GM19238 (cell line): Measurements from ENCODE around the gene PRR15L.
"Not testable (repeated sequence)": the region's sequence is repeated elsewhere in the genome, so short reads cannot be mapped to it uniquely, and the experiment has no call there.

ENCODE experiments used
- DNase-seq: peaks from one replicate; pipeline ENCODE4 v3.0.0; 2011; ENCODE audit warnings: low spot score; ENCODE audit not compliant: insufficient read length

PRR15L gene

DNA sequence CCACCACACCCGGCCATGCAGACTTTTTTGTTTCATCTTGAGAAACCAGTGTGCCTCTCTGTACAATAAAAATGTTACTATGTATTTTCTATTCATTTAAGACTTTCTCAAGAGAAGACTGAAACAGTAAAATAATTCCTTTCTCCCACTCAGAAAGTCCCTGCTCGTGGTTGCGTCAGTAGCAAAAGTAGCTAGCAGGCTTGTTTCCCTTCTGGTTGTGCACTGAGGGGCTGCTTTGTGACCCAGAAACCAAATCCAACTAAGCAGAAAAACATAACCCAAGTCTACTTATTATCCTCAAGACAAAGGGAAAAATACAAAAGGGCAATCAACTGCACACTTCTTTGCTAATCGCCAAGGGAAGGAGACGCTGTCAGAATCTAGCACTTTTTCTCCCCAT is 19.7 kb downstream of the PRR15L start:
- no peak for DNase-seq

DNA sequence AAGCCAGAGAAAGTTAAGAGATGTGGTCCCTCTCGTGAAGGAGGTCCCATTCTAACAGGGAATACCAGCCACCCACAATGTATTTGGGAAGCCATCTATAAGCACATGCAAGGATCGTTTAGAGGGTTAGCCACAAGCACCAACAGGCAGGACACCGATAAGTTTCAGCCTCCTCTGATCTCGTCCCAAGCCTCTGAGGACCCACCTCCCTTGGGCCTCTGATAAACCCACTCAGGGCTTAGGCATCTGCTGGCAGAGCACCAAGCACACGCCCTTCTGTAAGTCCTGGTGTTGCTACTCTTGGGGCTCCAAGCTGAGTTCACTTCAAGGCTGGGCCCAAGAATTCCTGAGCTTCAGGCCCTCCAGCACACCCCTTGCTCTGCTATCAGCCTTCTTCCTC is 21.7 kb downstream of the PRR15L start:
- DNase-seq: no peak

DNA sequence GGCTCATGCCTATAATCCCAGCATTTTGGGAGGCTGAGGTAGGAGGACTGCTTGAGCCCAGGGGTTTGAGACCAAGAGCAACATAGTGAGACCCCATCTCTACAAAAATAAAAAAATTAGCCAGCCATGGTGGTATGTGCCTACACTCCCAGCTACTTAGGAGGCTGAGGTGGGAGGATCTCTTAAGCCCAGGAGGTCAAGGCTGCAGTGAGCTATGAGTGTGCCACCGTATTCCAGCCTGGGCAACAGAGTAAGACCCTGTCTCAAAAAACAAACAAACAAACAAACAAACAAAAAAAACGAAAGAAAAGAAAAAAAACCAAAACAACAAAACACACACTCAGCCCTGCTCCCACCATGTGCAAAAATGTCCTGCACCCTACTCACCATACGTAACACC is 22.2 kb downstream of the PRR15L start:
- not testable (repeated sequence) for DNase-seq

DNA sequence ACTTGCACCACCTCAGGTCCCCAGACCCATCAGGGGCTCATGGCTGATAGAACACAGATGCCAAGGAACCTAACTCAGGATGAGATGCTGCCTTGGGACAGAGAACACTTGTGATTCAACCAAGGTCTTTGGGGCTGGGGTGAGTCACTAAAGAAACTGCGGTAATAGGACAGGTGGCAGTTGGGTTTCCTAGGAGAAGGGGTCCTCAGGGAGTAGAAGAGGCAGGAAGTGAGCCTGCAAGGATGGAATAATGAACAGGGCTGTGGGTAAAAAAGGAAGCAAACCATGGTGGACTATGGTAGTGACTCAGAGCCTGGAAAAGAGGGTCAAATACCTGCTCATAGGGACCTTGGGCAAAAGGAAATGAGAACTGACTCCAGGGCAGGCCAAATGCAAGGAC is 22.8 kb downstream of the PRR15L start:
- no peak for DNase-seq

DNA sequence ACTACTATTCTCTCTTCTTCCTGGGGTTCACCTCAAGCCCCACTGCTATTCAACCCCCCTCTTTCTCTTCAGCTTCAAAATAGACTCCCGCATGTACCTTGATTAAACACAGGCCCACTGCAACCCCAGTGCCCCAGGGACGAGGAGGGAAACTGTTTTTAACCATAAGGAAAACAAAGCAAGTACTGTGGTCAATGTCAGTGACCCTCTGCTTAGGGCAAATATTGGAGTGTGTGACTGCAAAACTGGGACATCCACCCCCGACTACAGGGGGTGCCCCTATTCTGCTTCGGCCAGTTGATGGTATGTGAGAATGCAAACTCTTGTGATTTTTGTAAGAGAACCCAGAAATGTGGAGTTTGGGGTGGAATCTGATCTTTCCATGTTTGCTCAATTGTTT is 25.8 kb downstream of the PRR15L start:
- no peak for DNase-seq

DNA sequence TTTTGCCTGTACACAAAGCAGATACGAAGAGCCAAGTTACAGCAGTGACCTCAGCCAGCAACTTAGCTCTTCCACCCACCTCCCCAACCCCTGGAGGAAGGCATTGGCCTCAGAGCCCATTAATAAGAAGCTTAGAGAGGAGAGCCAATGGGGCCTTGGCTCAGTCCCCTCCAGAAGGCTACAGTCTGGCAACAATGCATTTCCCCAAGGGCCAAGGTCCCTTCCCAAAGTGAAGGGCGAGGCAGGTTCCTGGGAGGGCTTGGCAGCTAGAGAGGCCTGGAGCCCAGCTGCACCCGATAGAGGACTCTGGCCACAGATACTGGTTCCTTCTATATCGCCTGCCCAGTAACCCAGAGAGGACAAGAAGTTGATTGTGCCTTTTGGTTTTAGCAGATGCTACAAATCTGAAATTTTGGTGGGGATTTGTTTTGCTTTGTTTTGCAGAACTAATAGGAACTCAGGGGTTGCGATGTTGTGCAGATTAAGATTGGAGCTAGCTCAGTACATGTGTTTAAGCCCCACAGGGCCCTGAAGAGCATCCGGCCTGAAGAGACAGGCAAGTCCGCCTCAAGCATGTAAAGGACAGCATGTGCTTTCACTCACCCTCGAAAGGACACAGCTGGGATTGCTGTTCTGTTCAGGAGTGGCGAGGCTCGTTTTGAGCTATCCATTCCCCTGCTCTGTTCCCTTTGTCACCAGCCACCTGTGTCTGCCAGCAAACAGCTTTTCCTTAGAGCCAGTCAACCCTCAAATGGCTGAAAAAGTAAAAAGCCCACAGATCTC is 28.3 kb downstream of the PRR15L start:
- no peak for DNase-seq

DNA sequence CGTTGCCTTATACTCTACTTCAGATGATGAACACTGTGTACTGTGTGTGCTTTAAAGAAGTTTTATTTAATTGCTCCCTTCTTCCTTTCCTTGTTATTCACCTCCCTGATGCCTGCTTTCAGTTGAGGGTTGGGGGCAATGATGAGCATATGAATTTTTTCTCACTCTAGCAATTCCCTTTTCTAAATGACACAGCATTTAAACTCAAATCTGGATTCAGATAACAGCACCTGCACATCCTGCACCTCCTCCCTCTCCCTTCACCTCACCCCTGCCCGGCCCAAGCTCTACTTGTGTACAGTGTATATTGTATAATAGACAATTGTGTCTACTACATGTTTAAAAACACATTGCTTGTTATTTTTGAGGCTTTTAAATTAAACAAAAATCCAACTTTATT is 29.3 kb downstream of the PRR15L start:
- DNase-seq: no peak

DNA sequence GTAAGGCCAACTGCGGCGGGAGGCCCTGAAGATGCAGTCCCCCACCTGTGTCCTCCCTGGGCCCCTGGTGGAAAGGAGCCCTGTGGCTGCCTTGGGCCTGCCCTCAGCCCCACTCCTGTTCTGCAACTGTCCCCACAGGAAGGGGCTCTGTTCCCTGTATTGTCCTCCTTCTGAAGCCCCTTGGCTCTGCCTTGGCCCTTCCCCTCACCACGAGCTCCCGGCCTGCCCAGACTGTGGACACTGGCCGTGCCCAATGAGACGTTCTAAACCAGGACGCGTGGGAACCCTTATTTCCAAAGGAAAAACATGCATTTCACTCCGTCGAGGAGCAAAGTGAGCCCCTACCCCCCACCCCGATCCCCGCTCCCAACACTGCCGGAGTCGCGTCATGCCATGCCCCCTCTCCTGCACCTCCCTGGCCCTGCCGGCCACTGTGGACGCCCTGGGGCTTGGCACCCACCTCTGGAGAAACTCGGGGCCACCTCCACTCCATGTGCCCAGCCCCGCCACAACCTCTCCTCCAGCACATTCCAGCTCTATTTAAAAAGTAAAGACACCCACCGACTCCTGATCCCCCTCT is 29.8 kb downstream of the PRR15L start:
- DNase-seq: no peak

DNA sequence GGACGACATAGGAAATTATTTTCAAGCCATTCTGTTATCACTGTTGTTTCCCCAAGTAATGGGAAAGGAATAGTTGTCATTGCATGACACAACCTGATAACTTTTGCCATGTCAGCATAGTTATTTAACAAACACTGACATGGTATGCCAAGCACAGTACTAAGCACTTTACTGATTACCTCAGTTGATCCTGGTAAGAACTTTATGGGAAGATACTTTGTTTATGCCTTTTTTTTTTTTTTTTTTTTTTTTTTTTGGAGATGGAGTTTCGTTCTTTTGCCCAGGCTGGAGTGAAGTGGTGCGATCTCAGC is 32.0 kb downstream of the PRR15L start:
- no peak for DNase-seq

DNA sequence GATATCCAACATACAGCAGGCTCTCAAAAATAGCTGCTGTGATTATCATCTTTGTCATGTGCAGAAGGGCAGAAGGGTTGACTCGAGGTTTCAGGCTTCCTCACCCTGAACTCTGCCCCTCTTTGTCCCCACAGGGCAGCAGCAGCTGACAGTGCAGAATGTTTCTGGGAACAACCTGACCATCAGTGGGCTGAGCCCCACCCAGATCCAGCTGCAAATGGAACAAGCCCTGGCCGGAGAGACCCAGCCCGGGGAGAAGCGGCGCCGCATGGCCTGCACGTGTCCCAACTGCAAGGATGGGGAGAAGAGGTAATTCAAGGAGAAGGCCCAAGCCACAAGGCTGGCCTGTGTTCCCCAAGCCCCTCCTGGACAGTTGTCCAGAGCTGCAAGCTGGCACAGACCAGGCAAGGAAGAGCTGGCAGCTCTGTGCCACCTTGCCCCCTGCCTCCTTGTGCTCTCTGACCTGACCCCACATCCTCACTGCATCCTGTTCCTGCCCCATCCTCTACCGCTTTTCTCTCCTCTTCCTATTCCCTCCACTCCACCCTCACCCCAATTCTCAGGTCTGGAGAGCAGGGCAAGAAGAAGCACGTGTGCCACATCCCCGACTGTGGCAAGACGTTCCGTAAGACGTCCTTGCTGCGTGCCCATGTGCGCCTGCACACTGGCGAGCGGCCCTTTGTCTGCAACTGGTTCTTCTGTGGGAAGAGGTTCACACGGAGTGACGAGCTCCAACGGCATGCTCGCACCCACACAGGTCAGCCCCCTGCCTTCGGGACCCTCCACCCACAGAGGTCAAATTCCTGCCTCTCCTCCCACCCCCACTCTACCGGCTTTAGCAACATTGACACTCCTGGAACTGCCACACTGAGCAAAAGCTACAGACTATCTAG is 32.7 kb downstream of the PRR15L start:
- DNase-seq: no peak

DNA sequence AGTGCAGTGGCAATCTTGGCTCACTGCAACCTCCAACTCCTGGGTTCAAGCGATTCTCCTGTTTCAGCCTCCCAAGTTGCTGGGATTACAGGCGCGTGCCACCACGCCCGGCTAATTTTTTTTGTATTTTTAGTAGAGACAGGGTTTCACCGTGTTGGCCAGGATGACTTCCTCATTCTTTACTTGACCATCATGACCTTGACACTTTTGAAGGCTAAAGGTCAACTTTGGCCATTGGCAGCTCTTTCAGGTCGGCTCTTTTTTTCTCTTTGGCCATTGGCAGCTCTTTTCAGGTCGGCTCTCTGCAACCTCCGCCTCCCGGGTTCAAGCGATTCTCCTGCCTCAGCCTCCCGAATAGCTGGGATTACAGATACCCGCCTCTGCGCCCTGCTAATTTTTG is 37.8 kb downstream of the PRR15L start:
- not testable (repeated sequence) for DNase-seq

DNA sequence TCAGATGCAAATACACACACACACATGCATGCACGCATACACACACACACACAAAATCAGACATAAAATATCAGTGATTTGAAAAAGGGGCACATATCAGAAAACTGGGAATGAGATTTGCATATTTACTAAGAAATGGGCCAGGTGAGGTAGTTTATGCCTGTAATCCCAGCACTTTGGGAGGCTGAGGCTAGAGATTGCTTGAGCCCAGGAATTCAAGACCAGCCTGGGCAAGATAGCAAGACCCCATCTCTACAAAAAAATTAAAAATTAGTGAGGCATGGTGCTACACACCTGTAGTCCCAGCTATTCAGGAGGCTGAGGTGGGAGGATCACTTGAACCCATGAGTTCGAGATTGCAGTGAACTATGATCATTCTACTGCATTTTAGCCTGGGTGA is 38.7 kb downstream of the PRR15L start:
- DNase-seq: no peak

DNA sequence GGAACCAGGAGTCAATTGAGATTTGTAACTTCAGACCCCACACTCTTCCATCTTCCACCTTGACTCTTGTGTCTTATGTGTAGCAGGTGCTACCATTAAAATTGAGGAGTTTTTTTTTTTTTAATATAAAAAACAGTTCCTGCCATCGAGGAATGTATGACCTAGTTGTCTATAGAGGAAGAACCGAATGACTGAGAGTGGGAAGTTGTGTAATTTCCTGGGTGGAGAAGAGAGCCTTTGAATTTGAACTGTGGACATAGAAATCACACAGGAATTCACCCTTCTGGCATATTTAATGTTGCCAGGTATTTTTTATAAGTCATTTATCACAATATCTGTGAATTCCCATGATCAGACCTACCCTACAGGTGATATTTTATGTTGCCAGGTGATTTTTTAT is 39.7 kb downstream of the PRR15L start:
- DNase-seq: no peak

DNA sequence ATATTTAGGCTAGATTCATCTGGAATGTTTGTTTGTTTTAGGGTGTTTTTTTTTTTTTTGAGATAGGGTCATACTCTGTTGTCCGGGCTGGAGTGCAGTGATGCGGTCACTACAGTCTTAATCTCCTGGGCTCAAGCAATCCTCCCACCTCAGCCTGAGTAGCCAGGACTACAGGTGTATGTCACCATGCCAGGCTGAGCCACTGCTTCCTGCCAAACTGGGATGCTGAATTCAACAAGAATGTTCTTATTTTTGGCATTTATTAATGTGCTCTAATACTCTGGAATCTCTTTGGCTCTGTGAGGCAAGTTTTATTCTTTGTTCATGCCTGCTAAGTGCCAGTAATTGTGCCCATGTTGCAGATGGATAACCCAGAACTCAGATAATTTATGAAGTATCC is 40.1 kb downstream of the PRR15L start:
- DNase-seq: no peak

DNA sequence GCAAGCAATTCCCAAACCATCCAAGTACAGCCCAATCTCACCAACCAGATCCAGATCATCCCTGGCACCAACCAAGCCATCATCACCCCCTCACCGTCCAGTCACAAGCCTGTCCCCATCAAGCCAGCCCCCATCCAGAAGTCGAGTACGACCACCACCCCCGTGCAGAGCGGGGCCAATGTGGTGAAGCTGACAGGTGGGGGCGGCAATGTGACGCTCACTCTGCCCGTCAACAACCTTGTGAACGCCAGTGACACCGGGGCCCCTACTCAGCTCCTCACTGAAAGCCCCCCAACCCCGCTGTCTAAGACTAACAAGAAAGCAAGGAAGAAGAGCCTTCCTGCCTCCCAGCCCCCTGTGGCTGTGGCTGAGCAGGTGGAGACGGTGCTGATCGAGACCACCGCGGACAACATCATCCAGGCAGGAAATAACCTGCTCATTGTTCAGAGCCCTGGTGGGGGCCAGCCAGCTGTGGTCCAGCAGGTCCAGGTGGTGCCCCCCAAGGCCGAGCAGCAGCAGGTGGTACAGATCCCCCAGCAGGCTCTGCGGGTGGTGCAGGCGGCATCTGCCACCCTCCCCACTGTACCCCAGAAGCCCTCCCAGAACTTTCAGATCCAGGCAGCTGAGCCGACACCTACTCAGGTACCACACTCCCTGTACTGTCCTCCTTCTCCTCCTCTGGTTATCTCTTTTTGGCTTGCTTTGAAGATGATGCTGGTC is 41.0 kb downstream of the PRR15L start:
- DNase-seq: no peak

DNA sequence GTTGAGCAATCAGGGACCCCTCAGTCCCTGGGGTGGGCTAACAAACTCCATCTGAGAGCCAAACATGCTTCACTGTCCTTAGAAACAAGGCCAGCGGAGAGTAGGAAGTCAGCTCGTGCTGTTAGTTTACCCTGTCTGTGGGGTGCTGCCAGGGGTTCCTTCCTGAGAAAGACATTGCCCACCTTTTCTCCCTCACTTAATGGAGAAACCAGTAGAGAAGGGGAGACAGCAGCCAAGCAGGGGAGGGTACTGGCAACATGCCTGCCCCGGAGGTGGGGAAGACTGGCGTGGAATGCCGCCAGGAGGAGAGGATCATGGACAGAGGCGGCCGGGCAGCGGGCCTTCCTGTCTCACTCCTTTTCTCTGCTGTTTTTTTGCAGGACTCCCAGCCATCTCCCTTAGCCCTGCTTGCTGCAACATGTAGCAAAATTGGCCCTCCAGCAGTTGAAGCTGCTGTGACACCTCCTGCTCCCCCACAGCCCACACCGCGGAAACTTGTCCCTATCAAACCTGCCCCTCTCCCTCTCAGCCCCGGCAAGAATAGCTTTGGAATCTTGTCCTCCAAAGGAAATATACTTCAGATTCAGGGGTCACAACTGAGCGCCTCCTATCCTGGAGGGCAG is 41.8 kb downstream of the PRR15L start:
- DNase-seq: no peak

DNA sequence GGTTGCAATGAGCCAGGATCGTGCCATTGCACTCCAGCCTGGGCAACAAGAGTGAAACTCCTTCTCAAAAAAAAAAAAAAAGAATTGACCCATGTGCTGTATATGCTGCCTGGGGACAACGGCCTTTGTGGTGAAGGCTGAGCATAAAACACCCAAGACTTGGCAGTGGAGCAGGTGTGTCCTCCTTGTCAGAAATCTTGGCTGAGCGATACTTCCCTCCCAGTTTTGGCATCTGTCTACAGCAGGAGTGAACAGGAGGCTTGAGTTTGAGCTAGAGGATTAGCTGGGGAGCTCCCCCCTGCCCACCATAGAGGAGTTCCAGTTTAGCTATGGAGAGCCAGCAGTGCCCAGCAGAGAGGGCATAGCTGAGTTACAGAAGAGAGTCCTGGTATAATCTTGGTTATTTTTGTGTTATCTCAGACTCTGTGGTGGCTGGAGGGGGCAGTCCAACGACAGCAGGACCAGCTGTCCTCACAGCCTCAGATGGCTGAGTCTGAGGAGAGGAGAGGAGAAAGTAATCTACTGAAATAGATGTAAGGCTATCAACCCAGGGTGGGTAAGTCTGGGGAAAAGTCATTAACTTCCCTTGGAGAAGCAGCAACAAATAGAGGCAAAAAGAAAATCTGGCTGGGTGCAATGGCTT is 43.3 kb downstream of the PRR15L start:
- no peak for DNase-seq

DNA sequence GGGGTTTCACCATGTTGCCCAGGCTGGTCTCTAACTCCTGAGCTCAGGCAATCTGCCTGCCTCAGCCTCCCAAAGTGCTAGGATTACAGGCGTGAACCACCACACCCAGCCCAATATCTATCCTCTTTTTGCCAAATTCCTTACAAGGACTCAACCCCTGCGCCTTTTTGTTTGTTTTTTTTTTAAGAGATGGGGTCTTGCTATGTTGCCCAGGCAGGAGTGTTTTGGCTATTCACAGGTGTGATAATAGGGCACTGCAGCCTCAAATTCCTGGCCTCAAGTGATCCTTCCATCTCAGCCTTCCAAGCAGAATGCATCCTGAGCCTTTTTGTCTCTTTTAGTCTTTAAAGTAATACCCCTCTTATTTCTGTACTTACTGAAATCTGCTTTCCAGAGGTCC is 44.6 kb downstream of the PRR15L start:
- no peak for DNase-seq

DNA sequence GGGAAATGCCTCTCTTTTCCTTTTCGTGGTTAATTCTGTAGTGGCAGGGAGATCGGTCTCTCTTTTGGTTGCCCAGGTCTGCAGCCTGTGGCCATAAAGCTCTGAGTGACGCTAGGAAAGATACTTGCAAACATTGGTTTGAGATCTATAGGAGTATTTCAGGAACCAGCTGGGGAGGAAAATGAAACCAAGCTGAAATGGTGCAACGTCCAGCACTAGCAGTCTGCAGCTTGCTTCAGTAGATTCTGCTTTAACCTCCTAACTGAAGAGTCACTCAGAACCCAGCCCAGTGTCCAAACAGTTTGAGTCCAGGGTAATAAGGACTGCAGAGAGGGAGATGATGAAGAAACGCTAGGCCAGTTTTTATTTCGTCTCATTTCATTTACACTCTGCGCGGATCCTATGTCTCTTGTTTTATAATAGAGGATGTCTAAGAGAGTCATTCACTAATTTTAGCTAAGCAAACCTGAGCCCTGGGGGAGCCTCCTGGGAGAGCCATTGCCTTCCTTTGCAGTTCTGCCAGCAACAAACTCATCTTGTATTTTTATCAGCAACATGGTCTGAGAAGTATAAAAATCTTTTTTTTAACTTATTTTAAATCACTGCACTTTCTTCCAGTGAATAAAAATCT is 49.6 kb downstream of the PRR15L start:
- DNase-seq: no peak

DNA sequence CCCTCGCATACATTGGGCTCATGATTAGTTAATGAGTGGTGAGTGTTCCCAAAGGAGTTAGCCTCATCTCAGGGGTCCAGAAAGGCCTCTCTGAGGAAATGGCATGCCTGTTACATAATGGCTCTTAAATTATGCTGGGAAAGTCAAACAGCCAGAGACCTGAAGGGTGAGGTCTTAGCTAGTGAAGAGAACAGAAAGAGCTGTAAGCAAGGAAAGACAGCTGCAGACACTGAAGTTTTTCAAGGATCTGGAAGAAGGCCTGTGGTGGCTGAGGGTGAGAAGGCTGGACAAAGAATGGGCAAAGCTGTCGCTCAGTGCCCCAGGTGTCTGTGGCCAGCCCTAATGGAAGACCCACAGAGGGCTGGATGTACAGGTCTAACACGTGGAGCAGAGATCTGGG is 51.2 kb downstream of the PRR15L start:
- no peak for DNase-seq
